Measurements from ENCODE around the gene CCP110.

CCP110 gene

GRCh38 chr16:19555186-19555937 is 31.6 kb downstream of the CCP110 start, which contains the start of gene VPS35L:
VPS35L (plus strand) TSS chr16:19555703; CDS start chr16:19555730, 27 bp downstream.
- peak; percentile 98 for DNase-seq

- DNase-seq = no peak
These were observed 32.4 kb downstream of the CCP110 start for GRCh38 chr16:19555938-19556771.

- peak; percentile 26 for DNase-seq
These were observed 35.6 kb downstream of the CCP110 start for GRCh38 chr16:19559242-19559910.

- DNase-seq = no peak
These were observed 36.3 kb downstream of the CCP110 start for GRCh38 chr16:19560078-19560477.

- DNase-seq = no peak
These were observed 39.6 kb downstream of the CCP110 start for GRCh38 chr16:19563377-19563776.

GRCh38 chr16:19566362-19566761 is 42.6 kb downstream of the CCP110 start:
- no peak for DNase-seq

GRCh38 chr16:19567560-19567959 is 43.8 kb downstream of the CCP110 start:
- no peak for DNase-seq

GRCh38 chr16:19573997-19574396 is 50.3 kb downstream of the CCP110 start:
- no peak for DNase-seq

- DNase-seq = no peak
These were observed 50.9 kb downstream of the CCP110 start for GRCh38 chr16:19574615-19575014.

- DNase-seq = no peak
These were observed 54.7 kb downstream of the CCP110 start for GRCh38 chr16:19578378-19578971.

GRCh38 chr16:19582050-19582831 is 58.5 kb downstream of the CCP110 start:
- DNase-seq = no peak

GRCh38 chr16:19583665-19584300 is 60.0 kb downstream of the CCP110 start:
- DNase-seq = no peak

GRCh38 chr16:19588661-19589060 is 64.9 kb downstream of the CCP110 start:
- DNase-seq = no peak

- no peak for DNase-seq
These were observed 65.4 kb downstream of the CCP110 start for GRCh38 chr16:19589106-19589505.

GRCh38 chr16:19589771-19590302 is 66.1 kb downstream of the CCP110 start:
- no peak for DNase-seq

- no peak for DNase-seq
These were observed 71.5 kb downstream of the CCP110 start for GRCh38 chr16:19595043-19595767.

GRCh38 chr16:19598805-19599510 is 75.2 kb downstream of the CCP110 start:
- no peak for DNase-seq

- no peak for DNase-seq
These were observed 76.4 kb downstream of the CCP110 start for GRCh38 chr16:19599968-19600716.
